ENCODE data around the gene ANK2.

The ANK2 gene

GRCh38 chr4:113325876-113326615, 276.6 kb downstream of the ANK2 start:
- Histone ChIP-seq H3K9me3 (ENCODE audit: control extremely low read depth in 1 of 5, control insufficient read depth in 4 of 5, insufficient read depth in 2 of 5, low read depth in 1 of 5, low read length in 4 of 5) (no peaks in the 10 kb centered on the region), H3K4me3 (ENCODE audit: control insufficient read depth in 1 of 7, extremely low read depth in 1 of 7, insufficient read depth in 4 of 7, low read depth in 2 of 7, low read length in 6 of 7) (no peak overlapping the region), H3K4me1 (ENCODE audit: control extremely low read depth in 1 of 4, control insufficient read depth in 4 of 4, insufficient read depth in 4 of 4, low read length in 3 of 4) (no peaks in the 10 kb centered on the region), H3K36me3 (ENCODE audit: control insufficient read depth in 4 of 4, insufficient read depth in 4 of 4, low read length in 3 of 4) (no peaks in the 10 kb centered on the region), H3K27me3 (replicated peaks in 2 of 5; ENCODE audit: control insufficient read depth in 4 of 5, insufficient read depth in 5 of 5, low read length in 4 of 5) (no peaks in the 10 kb centered on the region), H3K27ac (ENCODE audit: insufficient read depth in 1 of 2, low read depth in 1 of 2, low read length in 2 of 2, poor library complexity in 1 of 2, severe bottlenecking in 2 of 2) (no peak overlapping the region)
- ChIA-PET CTCF (interaction anchor here (1.6 kb wide), 1 partner anchor 10 kb away, joined by 3 read pairs; no protein-coding TSS in a partner anchor), POLR2A (no interaction called here)
- no CpG with 5 or more reads among the region's 5 CpGs for WGBS (ENCODE audit: insufficient coverage)
- no peak for DNase-seq

GRCh38 chr4:113327494-113327893, 278.0 kb downstream of the ANK2 start:
- DNase-seq, result no peak
- Histone ChIP-seq H3K4me1 (ENCODE audit: control extremely low read depth in 1 of 4, control insufficient read depth in 4 of 4, insufficient read depth in 4 of 4, low read length in 3 of 4) (no peaks in the 10 kb centered on the region), H3K27ac (ENCODE audit: insufficient read depth in 1 of 2, low read depth in 1 of 2, low read length in 2 of 2, poor library complexity in 1 of 2, severe bottlenecking in 2 of 2) (no peak overlapping the region), H3K27me3 (replicated peaks in 2 of 5; ENCODE audit: control insufficient read depth in 4 of 5, insufficient read depth in 5 of 5, low read length in 4 of 5) (no peaks in the 10 kb centered on the region), H3K36me3 (ENCODE audit: control insufficient read depth in 4 of 4, insufficient read depth in 4 of 4, low read length in 3 of 4) (no peaks in the 10 kb centered on the region), H3K9me3 (ENCODE audit: control extremely low read depth in 1 of 5, control insufficient read depth in 4 of 5, insufficient read depth in 2 of 5, low read depth in 1 of 5, low read length in 4 of 5) (no peaks in the 10 kb centered on the region), H3K4me3 (ENCODE audit: control insufficient read depth in 1 of 7, extremely low read depth in 1 of 7, insufficient read depth in 4 of 7, low read depth in 2 of 7, low read length in 6 of 7) (no peak overlapping the region)
- POLR2A ChIA-PET, result no interaction called here
- 100% methylated on average over 2 of the region's 4 CpGs for WGBS (ENCODE audit: insufficient coverage)
- CTCF ChIA-PET, result interaction anchor here (1.5 to 1.6 kb wide), 2 partner anchors 9 kb away, joined by 3 to 4 read pairs; no protein-coding TSS in a partner anchor

- H3K4me1 ChIP-seq (ENCODE audit: control extremely low read depth in 1 of 4, control insufficient read depth in 4 of 4, insufficient read depth in 4 of 4, low read length in 3 of 4), result no peaks in the 10 kb centered on the region
- DNase-seq, result no peak
- H3K36me3 ChIP-seq (ENCODE audit: control insufficient read depth in 4 of 4, insufficient read depth in 4 of 4, low read length in 3 of 4), result no peaks in the 10 kb centered on the region
- H3K27me3 ChIP-seq (replicated peaks in 2 of 5; ENCODE audit: control insufficient read depth in 4 of 5, insufficient read depth in 5 of 5, low read length in 4 of 5), result no peaks in the 10 kb centered on the region
- CTCF ChIA-PET, result no interaction called here
- H3K27ac ChIP-seq (ENCODE audit: insufficient read depth in 1 of 2, low read depth in 1 of 2, low read length in 2 of 2, poor library complexity in 1 of 2, severe bottlenecking in 2 of 2), result no peak overlapping the region
- POLR2A ChIA-PET, result no interaction called here
- no peak overlapping the region for H3K4me3 ChIP-seq (ENCODE audit: control insufficient read depth in 1 of 7, extremely low read depth in 1 of 7, insufficient read depth in 4 of 7, low read depth in 2 of 7, low read length in 6 of 7)
- 88% methylated on average over 1 of the region's 3 CpGs for WGBS (ENCODE audit: insufficient coverage)
- no peaks in the 10 kb centered on the region for H3K9me3 ChIP-seq (ENCODE audit: control extremely low read depth in 1 of 5, control insufficient read depth in 4 of 5, insufficient read depth in 2 of 5, low read depth in 1 of 5, low read length in 4 of 5)
Observed at GRCh38 chr4:113328514-113328913, 279.1 kb downstream of the ANK2 start.

GRCh38 chr4:113330200-113330599, 280.7 kb downstream of the ANK2 start:
- Histone ChIP-seq H3K27ac (ENCODE audit: insufficient read depth in 1 of 2, low read depth in 1 of 2, low read length in 2 of 2, poor library complexity in 1 of 2, severe bottlenecking in 2 of 2) (no peak overlapping the region), H3K4me3 (ENCODE audit: control insufficient read depth in 1 of 7, extremely low read depth in 1 of 7, insufficient read depth in 4 of 7, low read depth in 2 of 7, low read length in 6 of 7) (no peak overlapping the region), H3K27me3 (replicated peaks in 2 of 5; ENCODE audit: control insufficient read depth in 4 of 5, insufficient read depth in 5 of 5, low read length in 4 of 5) (no peaks in the 10 kb centered on the region), H3K9me3 (ENCODE audit: control extremely low read depth in 1 of 5, control insufficient read depth in 4 of 5, insufficient read depth in 2 of 5, low read depth in 1 of 5, low read length in 4 of 5) (no peaks in the 10 kb centered on the region), H3K4me1 (ENCODE audit: control extremely low read depth in 1 of 4, control insufficient read depth in 4 of 4, insufficient read depth in 4 of 4, low read length in 3 of 4) (no peaks in the 10 kb centered on the region), H3K36me3 (ENCODE audit: control insufficient read depth in 4 of 4, insufficient read depth in 4 of 4, low read length in 3 of 4) (no peaks in the 10 kb centered on the region)
- POLR2A ChIA-PET, result no interaction called here
- WGBS (ENCODE audit: insufficient coverage), result 100% methylated on average over 8 of the region's 12 CpGs
- CTCF ChIA-PET, result no interaction called here
- DNase-seq, result no peak

DNA sequence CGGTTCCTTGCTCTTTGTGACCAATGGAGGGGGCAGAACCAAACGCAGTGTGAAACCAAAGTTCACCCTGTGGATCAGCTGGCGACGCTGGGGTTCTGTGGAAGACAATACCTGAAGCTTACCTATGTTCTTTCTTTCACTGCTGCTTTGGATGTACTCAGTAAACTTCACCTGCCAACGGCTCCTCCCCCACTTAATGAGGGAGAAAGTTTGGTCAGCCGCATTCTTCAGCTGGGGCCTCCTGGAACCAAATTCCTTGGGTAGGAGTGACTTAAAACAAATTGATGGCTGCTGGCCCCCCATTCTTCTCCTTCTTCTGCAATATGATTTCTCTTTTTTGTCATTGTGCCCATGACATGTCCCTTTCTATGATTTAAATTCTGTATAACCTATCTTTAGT, 282.4 kb downstream of the ANK2 start:
- H3K4me1 ChIP-seq (ENCODE audit: control extremely low read depth in 1 of 4, control insufficient read depth in 4 of 4, insufficient read depth in 4 of 4, low read length in 3 of 4), result no peaks in the 10 kb centered on the region
- H3K4me3 ChIP-seq (ENCODE audit: control insufficient read depth in 1 of 7, extremely low read depth in 1 of 7, insufficient read depth in 4 of 7, low read depth in 2 of 7, low read length in 6 of 7), result no peak overlapping the region
- no peaks in the 10 kb centered on the region for H3K9me3 ChIP-seq (ENCODE audit: control extremely low read depth in 1 of 5, control insufficient read depth in 4 of 5, insufficient read depth in 2 of 5, low read depth in 1 of 5, low read length in 4 of 5)
- no peak for DNase-seq
- H3K27me3 ChIP-seq (replicated peaks in 2 of 5; ENCODE audit: control insufficient read depth in 4 of 5, insufficient read depth in 5 of 5, low read length in 4 of 5), result no peaks in the 10 kb centered on the region
- 98% methylated on average over 6 of the region's 6 CpGs for WGBS (ENCODE audit: insufficient coverage)
- ChIA-PET POLR2A (no interaction called here), CTCF (no interaction called here)
- no peak overlapping the region for H3K27ac ChIP-seq (ENCODE audit: insufficient read depth in 1 of 2, low read depth in 1 of 2, low read length in 2 of 2, poor library complexity in 1 of 2, severe bottlenecking in 2 of 2)
- no peaks in the 10 kb centered on the region for H3K36me3 ChIP-seq (ENCODE audit: control insufficient read depth in 4 of 4, insufficient read depth in 4 of 4, low read length in 3 of 4)

- Histone ChIP-seq H3K36me3 (ENCODE audit: control insufficient read depth in 4 of 4, insufficient read depth in 4 of 4, low read length in 3 of 4) (no peaks in the 10 kb centered on the region), H3K27me3 (replicated peaks in 2 of 5; ENCODE audit: control insufficient read depth in 4 of 5, insufficient read depth in 5 of 5, low read length in 4 of 5) (no peaks in the 10 kb centered on the region), H3K4me1 (ENCODE audit: control extremely low read depth in 1 of 4, control insufficient read depth in 4 of 4, insufficient read depth in 4 of 4, low read length in 3 of 4) (no peaks in the 10 kb centered on the region), H3K4me3 (ENCODE audit: control insufficient read depth in 1 of 7, extremely low read depth in 1 of 7, insufficient read depth in 4 of 7, low read depth in 2 of 7, low read length in 6 of 7) (no peak overlapping the region), H3K27ac (ENCODE audit: insufficient read depth in 1 of 2, low read depth in 1 of 2, low read length in 2 of 2, poor library complexity in 1 of 2, severe bottlenecking in 2 of 2) (no peak overlapping the region), H3K9me3 (ENCODE audit: control extremely low read depth in 1 of 5, control insufficient read depth in 4 of 5, insufficient read depth in 2 of 5, low read depth in 1 of 5, low read length in 4 of 5) (no peaks in the 10 kb centered on the region)
- no peak for DNase-seq
- WGBS (ENCODE audit: insufficient coverage), result 100% methylated on average over 1 of the region's 5 CpGs
- ChIA-PET CTCF (no interaction called here), POLR2A (no interaction called here)
Observed at GRCh38 chr4:113332701-113333100, 283.2 kb downstream of the ANK2 start.

GRCh38 chr4:113335746-113336145, 286.3 kb downstream of the ANK2 start:
- no peaks in the 10 kb centered on the region for H3K27me3 ChIP-seq (replicated peaks in 2 of 5; ENCODE audit: control insufficient read depth in 4 of 5, insufficient read depth in 5 of 5, low read length in 4 of 5)
- WGBS (ENCODE audit: insufficient coverage), result 98% methylated on average over 7 of the region's 10 CpGs
- no peak overlapping the region for H3K4me3 ChIP-seq (ENCODE audit: control insufficient read depth in 1 of 7, extremely low read depth in 1 of 7, insufficient read depth in 4 of 7, low read depth in 2 of 7, low read length in 6 of 7)
- H3K4me1 ChIP-seq (ENCODE audit: control extremely low read depth in 1 of 4, control insufficient read depth in 4 of 4, insufficient read depth in 4 of 4, low read length in 3 of 4), result no peaks in the 10 kb centered on the region
- H3K27ac ChIP-seq (ENCODE audit: insufficient read depth in 1 of 2, low read depth in 1 of 2, low read length in 2 of 2, poor library complexity in 1 of 2, severe bottlenecking in 2 of 2), result no peak overlapping the region
- POLR2A ChIA-PET, result no interaction called here
- H3K36me3 ChIP-seq (ENCODE audit: control insufficient read depth in 4 of 4, insufficient read depth in 4 of 4, low read length in 3 of 4), result no peaks in the 10 kb centered on the region
- H3K9me3 ChIP-seq (ENCODE audit: control extremely low read depth in 1 of 5, control insufficient read depth in 4 of 5, insufficient read depth in 2 of 5, low read depth in 1 of 5, low read length in 4 of 5), result no peaks in the 10 kb centered on the region
- DNase-seq, result no peak
- CTCF ChIA-PET, result interaction anchor here (0.8 kb wide), 1 partner anchor 9 kb away, joined by 3 read pairs; no protein-coding TSS in a partner anchor

All from common myeloid progenitor, CD34-positive (primary cell).